GM23338 (cell line): Measurements from ENCODE around the gene GPR63. TPM values are rescaled to one million over a fixed set of nuclear protein-coding genes. Genes with fewer than 3 reads are reported as not detected.

Experiments used
- ATAC-seq: fragments of 200-7000 bp; cut with Tn5 transposase; 3 replicates; pipeline ENCODE4 v1.9.1; 2020
- DNase-seq: peaks from one replicate; pipeline ENCODE4 v3.0.0-alpha.2; 2015; ENCODE audit warnings: low spot score
- H2AFZ ChIP-seq: fragments of 200-600 bp; sonication (generic); 2 replicates; pipeline ENCODE4 v1.8.0; 2016; ENCODE audit warnings: antibody characterized with exemption, mild to moderate bottlenecking, moderate library complexity
- H3F3A ChIP-seq: fragments of 200-600 bp; sonication (generic); replicated peaks from 2 replicates; pipeline ENCODE4 v1.8.0; 2017; ENCODE audit warnings: antibody characterized with exemption, mixed run types, low read depth
- H3K27ac ChIP-seq: fragments of 200-600 bp; sonication (generic); 2 replicates; pipeline ENCODE4 v1.6.1; 2016; ENCODE audit warnings: low read depth
- H3K27me3 ChIP-seq: fragments of 200-600 bp; sonication (generic); 2 replicates; pipeline ENCODE4 v1.8.0; 2016; ENCODE audit warnings: mild to moderate bottlenecking, mixed run types, moderate library complexity; ENCODE audit not compliant: insufficient read depth
- H3K36me3 ChIP-seq: fragments of 200-600 bp; sonication (generic); 2 replicates; pipeline ENCODE4 v1.8.0; 2016; ENCODE audit warnings: mild to moderate bottlenecking; ENCODE audit not compliant: insufficient read depth
- H3K4me1 ChIP-seq: fragments of 200-600 bp; sonication (generic); 2 replicates; pipeline ENCODE4 v1.8.0; 2016; ENCODE audit warnings: mild to moderate bottlenecking, moderate library complexity; ENCODE audit not compliant: insufficient read depth
- H3K4me2 ChIP-seq: fragments of 200-600 bp; sonication (generic); 2 replicates; pipeline ENCODE4 v1.7.1; 2017; ENCODE audit warnings: mixed run types
- H3K4me3 ChIP-seq: fragments of 200-600 bp; sonication (generic); 2 replicates; pipeline ENCODE4 v1.6.1; 2016; ENCODE audit warnings: mixed run types
- H3K79me2 ChIP-seq: fragments of 200-600 bp; sonication (generic); replicated peaks from 2 replicates; pipeline ENCODE4 v1.8.0; 2017; ENCODE audit warnings: mild to moderate bottlenecking; ENCODE audit not compliant: insufficient read depth
- H3K9me2 ChIP-seq: fragments of 200-600 bp; sonication (generic); 2 replicates; pipeline ENCODE4 v1.8.0; 2017; ENCODE audit not compliant: insufficient read depth
- H4K20me1 ChIP-seq: fragments of 200-600 bp; sonication (generic); replicated peaks from 2 replicates; pipeline ENCODE4 v1.8.0; 2017; ENCODE audit warnings: mild to moderate bottlenecking; ENCODE audit not compliant: insufficient read depth
- H3K27ac Mint-ChIP-seq: 2 replicates; pipeline ENCODE4 v1.8.0; 2020; ENCODE audit warnings: inconsistent platforms, mild to moderate bottlenecking, moderate library complexity, mixed read lengths
- H3K27me3 Mint-ChIP-seq: 3 replicates; pipeline ENCODE4 v1.8.0; 2022; ENCODE audit warnings: low read depth, mild to moderate bottlenecking, moderate library complexity, mixed read lengths, inconsistent platforms; ENCODE audit not compliant: insufficient read depth, poor library complexity
- H3K36me3 Mint-ChIP-seq: 3 replicates; pipeline ENCODE4 v1.8.0; 2021; ENCODE audit warnings: low read depth, mild to moderate bottlenecking, inconsistent platforms, moderate library complexity, mixed read lengths
- H3K4me1 Mint-ChIP-seq: 3 replicates; pipeline ENCODE4 v1.8.0; 2020; ENCODE audit warnings: mild to moderate bottlenecking, inconsistent platforms, mixed read lengths
- H3K4me3 Mint-ChIP-seq: 3 replicates; pipeline ENCODE4 v1.8.0; 2021; ENCODE audit warnings: moderate library complexity, mild to moderate bottlenecking, inconsistent platforms, mixed read lengths
- H3K9me3 Mint-ChIP-seq: 3 replicates; pipeline ENCODE4 v1.8.0; 2020; ENCODE audit warnings: moderate library complexity, mild to moderate bottlenecking, inconsistent platforms, mixed read lengths
- CTCF ChIP-seq, 2 experiments: fragments of 200-600 bp in 1 of 2; sonication (generic) in 1 of 2; conservative IDR thresholded peaks; 2 replicates each; pipeline versions ENCODE4 v1.5.1 to v1.6.1; 2016 to 2017; ENCODE audit warnings: antibody characterized with exemption in 2 of 2, low read depth in 2 of 2, mild to moderate bottlenecking in 2 of 2, moderate library complexity in 1 of 2
- EZH2 ChIP-seq: fragments of 200-600 bp; sonication (generic); IDR thresholded peaks from one replicate; pipeline ENCODE4 v1.8.0; 2017; ENCODE audit warnings: antibody characterized with exemption, mild to moderate bottlenecking, low read depth; ENCODE audit not compliant: unreplicated experiment
- EZH2phosphoT487 ChIP-seq: fragments of 200-600 bp; sonication (generic); IDR thresholded peaks from one replicate; pipeline ENCODE4 v1.8.1; 2018; ENCODE audit warnings: antibody characterized with exemption; ENCODE audit not compliant: unreplicated experiment
- JUNB ChIP-seq: IDR thresholded peaks from one replicate; pipeline ENCODE4 v1.6.1; 2016; ENCODE audit warnings: antibody characterized with exemption; ENCODE audit not compliant: unreplicated experiment
- NANOG ChIP-seq: IDR thresholded peaks from 2 replicates; pipeline ENCODE4 v1.6.1; 2016; ENCODE audit warnings: antibody characterized with exemption, borderline replicate concordance
- POLR2AphosphoS5 ChIP-seq: IDR thresholded peaks from 2 replicates; pipeline ENCODE4 v1.6.1; 2016; ENCODE audit warnings: antibody characterized with exemption, low read depth
- ZNF114 ChIP-seq: fragments of 250-450 bp; sonication (Bioruptor Pico); IDR thresholded peaks from 2 replicates; pipeline ENCODE4 v1.5.0; 2020; ENCODE audit warnings: mild to moderate bottlenecking, moderate library complexity
- ZNF462 ChIP-seq: fragments of 250-450 bp; sonication (Bioruptor Pico); IDR thresholded peaks from 2 replicates; pipeline ENCODE4 v1.5.0; 2020; ENCODE audit warnings: mild to moderate bottlenecking, moderate library complexity
- polyA plus RNA-seq: library from polyadenylated mRNA; unstranded; fragments of >200 nt; fragmentation: Nextera tagmentation; extraction: Ambion mirVana; gene quantifications from 2 replicates; pipeline ENCODE4 v1.2.1, GENCODE V29; 2016
- total RNA-seq: library from RNA; depleted of rRNA; stranded (reverse); fragments of >200 nt; shearing (Covaris generic); gene quantifications from 2 replicates; pipeline ENCODE4 v1.2.3, GENCODE V29; 2014

GPR63 gene
- total and polyA plus RNA-seq, 2 experiments from 2014 or later = 5.4 to 19.3 TPM

GRCh38 chr6:96755096-96755495, 82.2 kb downstream of the GPR63 start (continued):
- TF ChIP-seq ZNF462 (CRISPR knock-in tag) (no peak), CTCF (conservative IDR thresholded peaks at IDR 0.05; ENCODE audit: low read depth in 2 of 2) (no peak), EZH2phosphoT487 (no peak), POLR2AphosphoS5 (no peak), JUNB (no peak), NANOG (no peak)

DNA sequence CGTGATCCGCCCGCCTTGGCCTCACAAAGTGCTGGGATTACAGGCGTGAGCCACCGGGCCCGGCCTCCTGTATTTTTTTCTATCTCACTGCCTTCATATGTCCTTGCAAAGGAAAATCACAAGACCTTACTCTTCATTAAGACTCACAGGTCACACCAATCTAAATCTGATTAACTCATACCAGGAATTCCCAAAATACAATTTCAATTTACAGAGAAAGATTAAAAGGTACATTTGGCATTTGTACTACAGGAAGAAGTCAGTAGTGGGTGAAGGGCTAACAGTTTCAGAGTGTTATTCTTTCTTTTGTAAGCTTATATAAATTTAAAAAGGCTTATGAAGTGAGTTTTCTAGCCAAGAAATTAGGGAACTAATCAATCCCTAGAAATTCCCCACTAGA, 87.4 kb downstream of the GPR63 start:
- no peaks in the 10 kb centered on the region for H3F3A ChIP-seq
- H3K9me3 Mint-ChIP-seq = no peaks in the 10 kb centered on the region
- H4K20me1 ChIP-seq = no peaks in the 10 kb centered on the region

More for the DNA sequence above, 87.4 kb downstream of the GPR63 start:
- no peak for TF ChIP-seq EZH2
- no peak for TF ChIP-seq ZNF114 (CRISPR knock-in tag)
- TF ChIP-seq CTCF (conservative IDR thresholded peaks at IDR 0.05; ENCODE audit: low read depth in 2 of 2) = no peak
- TF ChIP-seq JUNB = no peak
- H3K27ac Mint-ChIP-seq = no peak overlapping the region
- no peaks in the 10 kb centered on the region for H3K4me1 Mint-ChIP-seq
- Histone ChIP-seq H3K9me2 (0 out of 2 replicates have a peak, but pooled peaks cover 4% of the 10 kb centered on the region), H3K4me2 (no peak overlapping the region), H3K79me2 (no peaks in the 10 kb centered on the region), H3K4me3 (no peak overlapping the region), H3K36me3 (no peaks in the 10 kb centered on the region), H3K27me3 (no peaks in the 10 kb centered on the region), H3K27ac (no peak overlapping the region), H3K4me1 (no peaks in the 10 kb centered on the region), H2AFZ (no peak overlapping the region)
- DNase-seq (no peak), ATAC-seq (no peak)
- H3K4me3 Mint-ChIP-seq = no peak overlapping the region
- H3K27me3 Mint-ChIP-seq = peaks cover 2% of the 10 kb centered on the region
- H3K36me3 Mint-ChIP-seq = no peaks in the 10 kb centered on the region
